ENCODE results near the gene ROR2. TPM values are rescaled to one million over a fixed set of nuclear protein-coding genes. Genes with fewer than 3 reads are reported as not detected.
"Not testable (repeated sequence)": the region's sequence is repeated elsewhere in the genome, so short reads cannot be mapped to it uniquely, and the experiment has no call there.

The ROR2 gene
- total RNA-seq, 1 donor, result 13.8 TPM

DNA sequence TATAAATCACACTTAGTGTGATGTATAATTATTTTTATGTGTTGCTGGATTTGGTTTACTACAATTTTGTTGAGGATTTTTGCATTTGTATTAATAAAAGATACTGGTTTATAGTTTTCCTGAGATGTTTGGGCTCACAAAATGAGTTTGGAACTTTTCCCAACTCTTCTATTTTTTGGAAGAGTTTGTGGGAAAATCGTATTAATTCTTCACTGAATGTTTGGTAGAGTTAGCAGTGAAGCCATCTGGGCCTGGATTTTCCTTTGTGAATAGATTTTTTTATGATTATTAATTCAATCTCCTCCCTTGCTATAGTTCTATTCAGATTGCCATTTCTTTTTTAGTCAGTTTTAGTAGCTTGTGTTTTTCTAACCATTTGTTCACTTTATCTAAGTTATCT lies 324.7 kb downstream of the ROR2 start:
- no peak overlapping the region for H3K4me3 ChIP-seq (ENCODE audit: insufficient read depth, low read length)
- no peak overlapping the region for H3K4me2 ChIP-seq (ENCODE audit: insufficient read depth, low read length)
- H3K27ac ChIP-seq (ENCODE audit: low read depth, low read length), result no peak overlapping the region
- TF ChIP-seq, protein P1, sequence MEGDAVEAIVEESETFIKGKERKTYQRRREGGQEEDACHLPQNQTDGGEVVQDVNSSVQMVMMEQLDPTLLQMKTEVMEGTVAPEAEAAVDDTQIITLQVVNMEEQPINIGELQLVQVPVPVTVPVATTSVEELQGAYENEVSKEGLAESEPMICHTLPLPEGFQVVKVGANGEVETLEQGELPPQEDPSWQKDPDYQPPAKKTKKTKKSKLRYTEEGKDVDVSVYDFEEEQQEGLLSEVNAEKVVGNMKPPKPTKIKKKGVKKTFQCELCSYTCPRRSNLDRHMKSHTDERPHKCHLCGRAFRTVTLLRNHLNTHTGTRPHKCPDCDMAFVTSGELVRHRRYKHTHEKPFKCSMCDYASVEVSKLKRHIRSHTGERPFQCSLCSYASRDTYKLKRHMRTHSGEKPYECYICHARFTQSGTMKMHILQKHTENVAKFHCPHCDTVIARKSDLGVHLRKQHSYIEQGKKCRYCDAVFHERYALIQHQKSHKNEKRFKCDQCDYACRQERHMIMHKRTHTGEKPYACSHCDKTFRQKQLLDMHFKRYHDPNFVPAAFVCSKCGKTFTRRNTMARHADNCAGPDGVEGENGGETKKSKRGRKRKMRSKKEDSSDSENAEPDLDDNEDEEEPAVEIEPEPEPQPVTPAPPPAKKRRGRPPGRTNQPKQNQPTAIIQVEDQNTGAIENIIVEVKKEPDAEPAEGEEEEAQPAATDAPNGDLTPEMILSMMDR (IDR thresholded peaks at IDR 0.05; ENCODE audit: extremely low read depth, low read depth, low read length), result no peak
- H3K36me3 ChIP-seq (ENCODE audit: insufficient read depth, low read length), result no peaks in the 10 kb centered on the region
- H3K79me2 ChIP-seq (ENCODE audit: insufficient read depth, low read length), result no peaks in the 10 kb centered on the region
- no peaks in the 10 kb centered on the region for H3K4me1 ChIP-seq (ENCODE audit: insufficient read depth, low read length)
- no peaks in the 10 kb centered on the region for H4K20me1 ChIP-seq (ENCODE audit: insufficient read depth, low read length)
- H2AFZ ChIP-seq (ENCODE audit: low read length), result no peak overlapping the region
- H3K27me3 ChIP-seq (ENCODE audit: insufficient read depth, low read length), result peaks cover 2% of the 10 kb centered on the region
- H3K9me3 ChIP-seq (ENCODE audit: low read depth, low read length), result no peaks in the 10 kb centered on the region
- DNase-seq (ENCODE audit: insufficient read length, low spot score, missing footprints), result no peak

DNA sequence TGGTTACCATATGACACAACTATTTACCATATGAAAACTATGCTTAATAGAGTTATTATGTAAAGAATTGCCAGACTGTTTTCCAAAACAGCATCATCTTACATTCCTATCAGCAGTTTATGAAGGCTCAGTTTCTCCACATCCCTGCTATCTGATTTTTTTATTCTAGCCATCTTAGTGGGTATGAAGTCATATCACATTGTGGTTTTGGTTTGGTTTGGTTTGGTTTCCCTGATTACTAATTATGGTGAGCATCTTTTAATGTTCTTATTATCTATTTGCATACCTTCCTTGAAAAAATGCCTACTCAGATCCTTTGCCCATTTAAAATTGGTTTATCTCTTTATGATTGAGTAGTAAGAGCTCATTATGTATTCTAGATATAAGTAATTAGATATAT lies 327.0 kb downstream of the ROR2 start:
- TF ChIP-seq, protein P1 (IDR thresholded peaks at IDR 0.05; ENCODE audit: extremely low read depth, low read depth, low read length), result no peak
- no peak overlapping the region for H3K4me3 ChIP-seq (ENCODE audit: insufficient read depth, low read length)
- no peak for DNase-seq (ENCODE audit: insufficient read length, low spot score, missing footprints)
- no peak overlapping the region for H3K27ac ChIP-seq (ENCODE audit: low read depth, low read length)
- peaks cover 2% of the 10 kb centered on the region for H3K27me3 ChIP-seq (ENCODE audit: insufficient read depth, low read length)
- no peak overlapping the region for H2AFZ ChIP-seq (ENCODE audit: low read length)
- no peaks in the 10 kb centered on the region for H3K9me3 ChIP-seq (ENCODE audit: low read depth, low read length)
- no peaks in the 10 kb centered on the region for H3K79me2 ChIP-seq (ENCODE audit: insufficient read depth, low read length)
- H3K4me1 ChIP-seq (ENCODE audit: insufficient read depth, low read length), result no peaks in the 10 kb centered on the region
- H3K36me3 ChIP-seq (ENCODE audit: insufficient read depth, low read length), result no peaks in the 10 kb centered on the region
- H4K20me1 ChIP-seq (ENCODE audit: insufficient read depth, low read length), result no peaks in the 10 kb centered on the region
- H3K4me2 ChIP-seq (ENCODE audit: insufficient read depth, low read length), result no peak overlapping the region

DNA sequence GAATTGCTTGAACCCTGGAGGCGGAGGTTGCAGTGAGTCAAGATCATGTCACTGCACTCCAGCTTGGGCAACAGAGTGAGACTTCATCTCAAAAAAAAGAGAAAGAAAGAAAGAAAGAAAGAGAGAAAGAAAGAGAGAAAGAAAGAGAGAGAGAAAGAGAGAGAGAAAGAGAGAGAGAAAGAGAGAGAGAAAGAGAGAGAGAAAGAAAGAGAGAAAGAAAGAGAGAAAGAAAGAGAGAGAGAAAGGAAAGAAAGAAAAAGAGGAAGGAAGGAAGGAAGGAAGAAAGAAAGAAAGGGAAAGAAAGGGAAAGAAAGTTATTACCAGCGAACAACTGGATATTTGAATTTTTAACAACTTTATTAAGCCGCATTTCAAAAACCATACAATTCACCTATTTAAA lies 327.9 kb downstream of the ROR2 start:
- not testable (repeated sequence) for H3K27me3 ChIP-seq (ENCODE audit: insufficient read depth, low read length); H3K36me3 ChIP-seq (ENCODE audit: insufficient read depth, low read length); H2AFZ ChIP-seq (ENCODE audit: low read length); H3K4me3 ChIP-seq (ENCODE audit: insufficient read depth, low read length); H3K4me1 ChIP-seq (ENCODE audit: insufficient read depth, low read length); H3K27ac ChIP-seq (ENCODE audit: low read depth, low read length); H4K20me1 ChIP-seq (ENCODE audit: insufficient read depth, low read length); H3K4me2 ChIP-seq (ENCODE audit: insufficient read depth, low read length); H3K79me2 ChIP-seq (ENCODE audit: insufficient read depth, low read length); DNase-seq (ENCODE audit: insufficient read length, low spot score, missing footprints); H3K9me3 ChIP-seq (ENCODE audit: low read depth, low read length)

DNA sequence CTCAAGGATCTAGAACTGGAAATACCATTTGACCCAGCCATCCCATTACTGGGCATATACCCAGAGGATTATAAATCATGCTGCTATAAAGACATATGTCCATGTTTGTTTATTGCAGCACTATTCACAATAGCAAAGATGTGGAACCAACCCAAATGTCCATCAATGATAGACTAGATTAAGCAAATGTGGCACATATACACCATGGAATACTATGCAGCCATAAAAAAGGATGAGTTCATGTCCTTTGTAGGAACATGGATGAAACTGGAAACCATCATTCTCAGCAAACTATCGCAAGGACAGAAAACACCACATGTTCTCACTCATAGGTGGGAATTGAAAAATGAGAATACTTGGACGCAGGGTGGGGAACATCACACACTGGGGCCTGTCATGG lies 336.0 kb downstream of the ROR2 start:
- not testable (repeated sequence) for H3K79me2 ChIP-seq (ENCODE audit: insufficient read depth, low read length); H4K20me1 ChIP-seq (ENCODE audit: insufficient read depth, low read length); H3K9me3 ChIP-seq (ENCODE audit: low read depth, low read length); H2AFZ ChIP-seq (ENCODE audit: low read length); DNase-seq (ENCODE audit: insufficient read length, low spot score, missing footprints); H3K27me3 ChIP-seq (ENCODE audit: insufficient read depth, low read length); H3K4me3 ChIP-seq (ENCODE audit: insufficient read depth, low read length); H3K4me1 ChIP-seq (ENCODE audit: insufficient read depth, low read length); H3K27ac ChIP-seq (ENCODE audit: low read depth, low read length); H3K4me2 ChIP-seq (ENCODE audit: insufficient read depth, low read length); H3K36me3 ChIP-seq (ENCODE audit: insufficient read depth, low read length)

DNA sequence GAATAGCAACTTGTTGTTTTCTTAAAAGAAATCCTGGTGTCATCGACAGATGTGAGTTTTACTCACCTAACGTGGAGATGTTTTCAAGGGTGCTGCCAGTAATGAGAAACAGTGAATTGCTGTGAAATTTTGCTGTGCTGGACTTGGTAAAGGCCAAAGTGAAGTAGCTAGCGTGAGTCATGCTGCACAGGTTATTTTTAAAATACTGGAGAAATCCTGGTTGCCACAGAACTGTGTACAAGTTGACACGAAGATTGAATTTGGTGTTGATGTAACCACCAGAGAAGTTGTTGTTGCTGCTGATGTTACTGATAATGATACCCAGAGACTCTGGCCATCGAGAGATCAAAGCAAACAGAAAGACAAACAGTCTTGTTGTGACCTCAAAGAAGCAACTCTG lies 338.4 kb downstream of the ROR2 start:
- Histone ChIP-seq H4K20me1 (ENCODE audit: insufficient read depth, low read length) (no peaks in the 10 kb centered on the region), H3K36me3 (ENCODE audit: insufficient read depth, low read length) (no peaks in the 10 kb centered on the region), H3K4me2 (ENCODE audit: insufficient read depth, low read length) (no peak overlapping the region), H3K79me2 (ENCODE audit: insufficient read depth, low read length) (no peaks in the 10 kb centered on the region), H2AFZ (ENCODE audit: low read length) (no peak overlapping the region), H3K27me3 (ENCODE audit: insufficient read depth, low read length) (no peaks in the 10 kb centered on the region), H3K9me3 (ENCODE audit: low read depth, low read length) (no peaks in the 10 kb centered on the region), H3K27ac (ENCODE audit: low read depth, low read length) (no peak overlapping the region), H3K4me3 (ENCODE audit: insufficient read depth, low read length) (no peak overlapping the region), H3K4me1 (ENCODE audit: insufficient read depth, low read length) (no peaks in the 10 kb centered on the region)
- TF ChIP-seq, protein P1 (IDR thresholded peaks at IDR 0.05; ENCODE audit: extremely low read depth, low read depth, low read length), result no peak
- no peak for DNase-seq (ENCODE audit: insufficient read length, low spot score, missing footprints)

All from osteoblast (primary cell).